OCI-LY7 (cell line): Measurements from ENCODE around the gene CHML. TPM values are rescaled to one million over a fixed set of nuclear protein-coding genes. Genes with fewer than 3 reads are reported as not detected.

Source experiments
- BruUV-seq: library from RNA; stranded (reverse); fragments of 400-500 nt; replicated peaks from 2 replicates; lab custom pipeline; 2021; lab: Mats Ljungman, UMichigan
- CTCF ChIA-PET: fragments of 300-600 bp; sonication (Branson Sonifier 250); formaldehyde crosslinking; loops from one replicate; lab custom pipeline; 2022; ENCODE audit warnings: antibody characterized with exemption; ENCODE audit not compliant: unreplicated experiment; lab: Charles Lee
- POLR2A ChIA-PET: fragments of 300-600 bp; sonication (Branson Sonifier 250); formaldehyde crosslinking; loops from one replicate; lab custom pipeline; 2022; ENCODE audit warnings: antibody characterized with exemption; lab: Charles Lee
- DNase-seq: peaks from one replicate; pipeline ENCODE4 v3.0.0-alpha.2; 2015; ENCODE audit warnings: low spot score
- H2AFZ ChIP-seq: fragments of 200-600 bp; sonication (generic), shearing (Covaris generic); 2 replicates; pipeline ENCODE4 v1.6.1; 2014; ENCODE audit warnings: mild to moderate bottlenecking, antibody characterized with exemption, low read length, moderate library complexity
- H3K27ac ChIP-seq: fragments of 200-600 bp; sonication (generic); 2 replicates; pipeline ENCODE4 v1.5.1; 2014; ENCODE audit warnings: mixed run types, low read depth, mild to moderate bottlenecking, moderate library complexity, low read length, inconsistent platforms; ENCODE audit not compliant: poor library complexity, severe bottlenecking
- H3K36me3 ChIP-seq: fragments of 200-600 bp; sonication (generic); 2 replicates; pipeline ENCODE4 v1.6.1; 2014; ENCODE audit warnings: mild to moderate bottlenecking, antibody characterized with exemption, low read length, moderate library complexity, mixed read lengths; ENCODE audit not compliant: insufficient read depth
- H3K4me1 ChIP-seq: fragments of 200-600 bp; sonication (generic); 2 replicates; pipeline ENCODE4 v1.5.1; 2014; ENCODE audit warnings: mild to moderate bottlenecking, low read length; ENCODE audit not compliant: insufficient read depth, poor library complexity, severe bottlenecking
- H3K4me2 ChIP-seq: fragments of 200-600 bp; sonication (generic); 2 replicates; pipeline ENCODE4 v1.6.1; 2014; ENCODE audit warnings: mild to moderate bottlenecking, low read length
- H3K4me3 ChIP-seq: fragments of 200-600 bp; sonication (generic); 2 replicates; pipeline ENCODE4 v1.5.1; 2014; ENCODE audit warnings: mild to moderate bottlenecking, low read depth, low read length; ENCODE audit not compliant: poor library complexity, severe bottlenecking
- H3K79me2 ChIP-seq: fragments of 200-600 bp; sonication (generic); 2 replicates; pipeline ENCODE4 v1.6.1; 2016; ENCODE audit warnings: low read depth, mild to moderate bottlenecking, low read length, moderate library complexity, mixed read lengths; ENCODE audit not compliant: insufficient read depth
- H3K9me2 ChIP-seq: fragments of 200-600 bp; sonication (generic); 2 replicates; pipeline ENCODE4 v1.6.1; 2016; ENCODE audit warnings: mild to moderate bottlenecking, low read length, mixed read lengths; ENCODE audit not compliant: insufficient read depth
- H3K9me3 ChIP-seq: fragments of 200-600 bp; sonication (generic); 2 replicates; pipeline ENCODE4 v1.6.1; 2014; ENCODE audit warnings: mild to moderate bottlenecking, mixed run types, low read length, mixed read lengths
- H4K20me1 ChIP-seq: fragments of 200-600 bp; sonication (generic); 2 replicates; pipeline ENCODE4 v1.6.1; 2014; ENCODE audit warnings: mild to moderate bottlenecking, antibody characterized with exemption, low read length, moderate library complexity, mixed read lengths; ENCODE audit not compliant: insufficient read depth
- CTCF ChIP-seq: fragments of 200-600 bp; sonication (generic); conservative IDR thresholded peaks from 2 replicates; pipeline ENCODE4 v1.5.1; 2014; ENCODE audit warnings: mild to moderate bottlenecking, antibody characterized with exemption, low read length, moderate library complexity, mixed read lengths
- EZH2phosphoT487 ChIP-seq: fragments of 200-600 bp; sonication (generic); IDR thresholded peaks from 2 replicates; pipeline ENCODE4 v1.6.1; 2018; ENCODE audit warnings: low read depth, borderline replicate concordance, mild to moderate bottlenecking, mixed run types, antibody characterized with exemption, low read length, moderate library complexity, mixed read lengths
- intact Hi-C: fragments of 100-400 bp; cut with micrococcal nuclease; formaldehyde crosslinking; loops from one replicate; pipeline ENCODE4 v1.10.0; 2022; ENCODE audit not compliant: unreplicated experiment
- total RNA-seq, 2 experiments: library from RNA; depleted of rRNA in 1 of 2; stranded (reverse); fragments of >200 nt in 1 of 2; shearing (Covaris generic) in 1 of 2; gene quantifications; 2 replicates each; pipeline ENCODE4 v1.2.3, GENCODE V29; 2014 to 2022

The CHML gene
- total RNA-seq, 2 experiments from 2014 or later, result 10.7 to 22.6 TPM

GRCh38 chr1:241646201-241646600, 6.0 kb upstream of the CHML start:
- POLR2A ChIA-PET, result interaction anchor here (1.5 kb wide), 1 partner anchor 54 kb away, joined by 4 read pairs; no protein-coding TSS in a partner anchor

GRCh38 chr1:241645199-241645598, 5.0 kb upstream of the CHML start:
- Histone ChIP-seq H3K4me1 (peaks cover 6% of the 10 kb centered on the region), H3K4me2 (no peak overlapping the region), H3K36me3 (no peaks in the 10 kb centered on the region), H3K79me2 (no peaks in the 10 kb centered on the region), H3K9me2 (no peaks in the 10 kb centered on the region), H3K27ac (no peak overlapping the region), H4K20me1 (no peaks in the 10 kb centered on the region), H2AFZ (no peak overlapping the region), H3K4me3 (no peak overlapping the region), H3K9me3 (no peaks in the 10 kb centered on the region)
- intact Hi-C loops, result no loop called here
- DNase-seq, result no peak
- ChIA-PET CTCF (no interaction called here), POLR2A (interaction anchor here (0.9 to 1.5 kb wide), 2 partner anchors 9 to 55 kb away, joined by 3 to 4 read pairs; no protein-coding TSS in a partner anchor)
- BruUV-seq, result no TSS peak
- TF ChIP-seq CTCF (no peak), EZH2phosphoT487 (no peak)

More at GRCh38 chr1:241646201-241646600, 6.0 kb upstream of the CHML start:
- Histone ChIP-seq H2AFZ (no peak overlapping the region), H3K4me1 (no peaks in the 10 kb centered on the region), H3K4me2 (no peak overlapping the region), H3K4me3 (no peak overlapping the region), H3K36me3 (no peaks in the 10 kb centered on the region), H4K20me1 (no peaks in the 10 kb centered on the region), H3K9me3 (no peaks in the 10 kb centered on the region), H3K9me2 (no peaks in the 10 kb centered on the region), H3K79me2 (no peaks in the 10 kb centered on the region), H3K27ac (no peak overlapping the region)
- DNase-seq, result no peak
- CTCF ChIA-PET, result no interaction called here
- no peak for TF ChIP-seq CTCF
- no peak for TF ChIP-seq EZH2phosphoT487
- intact Hi-C loops, result no loop called here
- no TSS peak for BruUV-seq

GRCh38 chr1:241644259-241644658, 4.1 kb upstream of the CHML start:
- TF ChIP-seq CTCF (no peak), EZH2phosphoT487 (no peak)
- intact Hi-C loops, result no loop called here

More at GRCh38 chr1:241644259-241644658, 4.1 kb upstream of the CHML start:
- Histone ChIP-seq H3K27ac (no peak overlapping the region), H3K4me1 (peaks cover 6% of the 10 kb centered on the region), H3K36me3 (no peaks in the 10 kb centered on the region), H2AFZ (no peak overlapping the region), H3K9me3 (no peaks in the 10 kb centered on the region), H3K4me2 (no peak overlapping the region), H3K4me3 (no peak overlapping the region), H3K9me2 (no peaks in the 10 kb centered on the region), H3K79me2 (peaks cover under 1% of the 10 kb centered on the region; the same call in 1 of the 2 replicates), H4K20me1 (no peaks in the 10 kb centered on the region)
- POLR2A ChIA-PET, result interaction anchor here (0.8 kb wide), 1 partner anchor 16 kb away, joined by 3 read pairs; no protein-coding TSS in a partner anchor
- CTCF ChIA-PET, result no interaction called here
- BruUV-seq, result no TSS peak
- DNase-seq, result no peak
